SK-N-SH (cell line): ENCODE results near the gene FAM53A.

ENCODE experiments used
- CHD2 ChIP-seq: fragments of 150-350 bp; IDR thresholded peaks from 2 replicates; pipeline ENCODE4 v1.6.1; 2018; ENCODE audit warnings: low read length; ENCODE audit not compliant: partially characterized antibody
- CTCF ChIP-seq: fragments of 200-600 bp; sonication (generic); IDR thresholded peaks from 2 replicates; pipeline ENCODE4 v1.6.1; 2017; ENCODE audit warnings: antibody characterized with exemption, mild to moderate bottlenecking, moderate library complexity
- EP300 ChIP-seq, 2 experiments: IDR thresholded peaks; 2 replicates each; pipeline versions ENCODE4 v1.4.0 to v1.6.1; 2012; ENCODE audit warnings: borderline replicate concordance in 1 of 2, low read depth in 1 of 2, low read length in 1 of 2
- MAX ChIP-seq: IDR thresholded peaks from 2 replicates; pipeline ENCODE4 v1.4.0; 2012; ENCODE audit warnings: low read depth
- NFIC ChIP-seq: IDR thresholded peaks from 2 replicates; pipeline ENCODE4 v1.4.0; 2012; ENCODE audit warnings: borderline replicate concordance
- NRF1 ChIP-seq: IDR thresholded peaks from 2 replicates; pipeline ENCODE4 v1.6.1; 2012; ENCODE audit warnings: low read depth, mild to moderate bottlenecking, low read length
- POLR2AphosphoS5 ChIP-seq: IDR thresholded peaks from 2 replicates; pipeline ENCODE4 v1.6.1; 2012; ENCODE audit warnings: low read depth, low read length
- RAD21 ChIP-seq: IDR thresholded peaks from 2 replicates; pipeline ENCODE4 v1.6.1; 2012; ENCODE audit warnings: mild to moderate bottlenecking, low read length
- REST ChIP-seq: IDR thresholded peaks from 2 replicates; pipeline ENCODE4 v1.6.1; 2012; ENCODE audit warnings: mild to moderate bottlenecking, low read depth, low read length, moderate library complexity
- RFX5 ChIP-seq: IDR thresholded peaks from 2 replicates; pipeline ENCODE4 v1.6.1; 2012; ENCODE audit warnings: mild to moderate bottlenecking, improper control_type of control experiment, low read length
- SMC3 ChIP-seq: IDR thresholded peaks from 2 replicates; pipeline ENCODE4 v1.6.1; 2012; ENCODE audit warnings: low read depth, low read length, improper control_type of control experiment
- TAF1 ChIP-seq: IDR thresholded peaks from 2 replicates; pipeline ENCODE4 v1.6.1; 2012; ENCODE audit warnings: low read depth, mild to moderate bottlenecking, low read length, moderate library complexity, borderline replicate concordance
- USF1 ChIP-seq: IDR thresholded peaks from 2 replicates; pipeline ENCODE4 v1.4.0; 2012; ENCODE audit warnings: low read depth, borderline replicate concordance
- USF2 ChIP-seq: fragments of 150-350 bp; IDR thresholded peaks from 2 replicates; pipeline ENCODE4 v1.6.1; 2017; ENCODE audit warnings: antibody characterized with exemption, low read length, low read depth, borderline replicate concordance

GRCh38 chr4:1706358-1706757 lies 22.2 kb upstream of the FAM53A start:
- TF ChIP-seq MAX (no peak), CTCF (no peak), POLR2AphosphoS5 (no peak), REST (no peak), SMC3 (no peak), NRF1 (no peak), USF2 (no peak), RAD21 (no peak), TAF1 (no peak), RFX5 (no peak), EP300 (IDR thresholded peaks at IDR 0.05; ENCODE audit: borderline replicate concordance in 1 of 2, low read depth in 1 of 2, low read length in 1 of 2) (no peak), USF1 (no peak), CHD2 (no peak), NFIC (no peak)
